H9 (cell line): ENCODE results near the gene LYSMD2. TPM values are rescaled to one million over a fixed set of nuclear protein-coding genes. Genes with fewer than 3 reads are reported as not detected.

Experiments
- DNase-seq: peaks from one replicate; pipeline ENCODE4 v3.0.0-alpha.2; 2017
- H2AFZ ChIP-seq: one replicate; pipeline ENCODE4 v1.6.1; 2013; ENCODE audit warnings: mild to moderate bottlenecking, low read length, control low read depth, moderate library complexity
- H2AK5ac ChIP-seq: 2 replicates; pipeline ENCODE4 v1.6.1; 2013; ENCODE audit warnings: low read length, control low read depth, mixed read lengths; ENCODE audit not compliant: insufficient read length
- H2BK120ac ChIP-seq: one replicate; pipeline ENCODE4 v1.6.1; 2013; ENCODE audit warnings: low read depth, mild to moderate bottlenecking, low read length, control low read depth, inconsistent platforms; ENCODE audit not compliant: poor library complexity, severe bottlenecking
- H2BK12ac ChIP-seq: 2 replicates; pipeline ENCODE4 v1.6.1; 2013; ENCODE audit warnings: low read length, control low read depth, mixed read lengths, low read depth; ENCODE audit not compliant: insufficient read length
- H2BK15ac ChIP-seq: 2 replicates; pipeline ENCODE4 v1.6.1; 2013; ENCODE audit warnings: low read depth, low read length, control low read depth
- H2BK20ac ChIP-seq: one replicate; pipeline ENCODE4 v1.6.1; 2013; ENCODE audit warnings: low read depth, mild to moderate bottlenecking, low read length, control low read depth, inconsistent platforms; ENCODE audit not compliant: poor library complexity, severe bottlenecking
- H2BK5ac ChIP-seq: 2 replicates; pipeline ENCODE4 v1.6.1; 2013; ENCODE audit warnings: low read length, control low read depth, mixed read lengths; ENCODE audit not compliant: insufficient read length
- H3K14ac ChIP-seq: 2 replicates; pipeline ENCODE4 v1.6.1; 2013; ENCODE audit warnings: low read length, control low read depth; ENCODE audit not compliant: insufficient read depth
- H3K18ac ChIP-seq: 2 replicates; pipeline ENCODE4 v1.6.1; 2013; ENCODE audit warnings: low read depth, mild to moderate bottlenecking, mixed read lengths, low read length, control low read depth; ENCODE audit not compliant: insufficient read length
- H3K23ac ChIP-seq: 2 replicates; pipeline ENCODE4 v1.6.1; 2013; ENCODE audit warnings: low read length, control low read depth, mixed read lengths, low read depth; ENCODE audit not compliant: insufficient read length
- H3K23me2 ChIP-seq: 2 replicates; pipeline ENCODE4 v1.6.1; 2013; ENCODE audit warnings: low read depth, mild to moderate bottlenecking, mixed read lengths, low read length, control low read depth; ENCODE audit not compliant: insufficient read length, poor library complexity, severe bottlenecking
- H3K27ac ChIP-seq: 2 replicates; pipeline ENCODE4 v1.5.1; 2013; ENCODE audit warnings: low read length, control low read depth, mixed read lengths, low read depth; ENCODE audit not compliant: insufficient read length
- H3K27me3 ChIP-seq: 2 replicates; pipeline ENCODE4 v1.6.1; 2013; ENCODE audit warnings: low read length, control low read depth, inconsistent platforms; ENCODE audit not compliant: insufficient read depth
- H3K4ac ChIP-seq: 2 replicates; pipeline ENCODE4 v1.6.1; 2013; ENCODE audit warnings: low read depth, mild to moderate bottlenecking, control low read depth, inconsistent platforms, low read length, moderate library complexity
- H3K4me1 ChIP-seq: 2 replicates; pipeline ENCODE4 v1.6.1; 2013; ENCODE audit warnings: low read length, control low read depth, inconsistent platforms; ENCODE audit not compliant: insufficient read depth
- H3K4me2 ChIP-seq: 2 replicates; pipeline ENCODE4 v1.6.1; 2013; ENCODE audit warnings: low read length, control low read depth, mixed read lengths; ENCODE audit not compliant: insufficient read length, insufficient read depth
- H3K56ac ChIP-seq: 2 replicates; pipeline ENCODE4 v1.6.1; 2013; ENCODE audit warnings: low read depth, mild to moderate bottlenecking, mixed read lengths, low read length, control low read depth; ENCODE audit not compliant: insufficient read length
- H3K79me1 ChIP-seq: 2 replicates; pipeline ENCODE4 v1.6.1; 2013; ENCODE audit warnings: low read depth, mild to moderate bottlenecking, moderate library complexity, low read length, control low read depth, inconsistent platforms; ENCODE audit not compliant: insufficient read depth, poor library complexity, severe bottlenecking
- H3K79me2 ChIP-seq: 2 replicates; pipeline ENCODE4 v1.6.1; 2013; ENCODE audit warnings: low read length, control low read depth, inconsistent platforms; ENCODE audit not compliant: insufficient read depth
- H3K9ac ChIP-seq: 2 replicates; pipeline ENCODE4 v1.6.1; 2013; ENCODE audit warnings: low read length, control low read depth, mixed read lengths; ENCODE audit not compliant: insufficient read length; ENCODE audit errors: extremely low read depth
- H3K9me3 ChIP-seq: one replicate; pipeline ENCODE4 v1.6.1; 2013; ENCODE audit warnings: low read depth, low read length, inconsistent platforms; ENCODE audit not compliant: control insufficient read depth
- H3T11ph ChIP-seq: one replicate; pipeline ENCODE4 v1.6.1; 2013; ENCODE audit warnings: mild to moderate bottlenecking, low read length, control low read depth, inconsistent platforms
- H4K20me1 ChIP-seq: one replicate; pipeline ENCODE4 v1.6.1; 2013; ENCODE audit not compliant: control insufficient read depth, insufficient read length, insufficient read depth
- H4K5ac ChIP-seq: 2 replicates; pipeline ENCODE4 v1.6.1; 2013; ENCODE audit warnings: low read depth, mild to moderate bottlenecking, mixed read lengths, low read length, control low read depth; ENCODE audit not compliant: insufficient read length
- H4K8ac ChIP-seq: replicated peaks from 2 replicates; pipeline ENCODE4 v1.6.1; 2013; ENCODE audit warnings: low read length, control low read depth, mixed read lengths, low read depth; ENCODE audit not compliant: insufficient read length
- H4K91ac ChIP-seq: 2 replicates; pipeline ENCODE4 v1.6.1; 2013; ENCODE audit warnings: low read depth, mild to moderate bottlenecking, moderate library complexity, mixed read lengths, low read length, control low read depth; ENCODE audit not compliant: insufficient read length
- H3K27ac Mint-ChIP-seq, 3 experiments: 2 replicates in 2 of 3; 3 replicates in 1 of 3; pipeline ENCODE4 v1.8.0; 2020 to 2021; ENCODE audit warnings: mixed read lengths in 3 of 3, mild to moderate bottlenecking in 1 of 3, moderate library complexity in 1 of 3
- H3K27me3 Mint-ChIP-seq: 2 replicates; pipeline ENCODE4 v1.8.0; 2021; ENCODE audit warnings: low read depth, mild to moderate bottlenecking, moderate library complexity, mixed read lengths
- H3K36me3 Mint-ChIP-seq, 3 experiments: 2 replicates in 2 of 3; 3 replicates in 1 of 3; pipeline ENCODE4 v1.8.0; 2020 to 2021; ENCODE audit warnings: low read depth in 3 of 3, mixed read lengths in 3 of 3; ENCODE audit not compliant: insufficient read depth in 1 of 3
- H3K4me1 Mint-ChIP-seq, 2 experiments: 2 replicates each; pipeline ENCODE4 v1.8.0; 2020; ENCODE audit warnings: mixed read lengths in 2 of 2
- H3K4me3 Mint-ChIP-seq, 2 experiments: 2 replicates in 1 of 2; 3 replicates in 1 of 2; pipeline ENCODE4 v1.8.0; 2020 to 2021; ENCODE audit warnings: mild to moderate bottlenecking in 2 of 2, mixed read lengths in 2 of 2, moderate library complexity in 1 of 2
- H3K9me3 Mint-ChIP-seq, 2 experiments: 2 replicates in 1 of 2; 3 replicates in 1 of 2; pipeline ENCODE4 v1.8.0; 2020; ENCODE audit warnings: mild to moderate bottlenecking in 2 of 2, mixed read lengths in 2 of 2, moderate library complexity in 1 of 2
- CTCF ChIP-seq: fragments of 200-600 bp; sonication (generic); conservative IDR thresholded peaks from 3 replicates; pipeline ENCODE4 v1.8.0; 2021; ENCODE audit warnings: antibody characterized with exemption, mild to moderate bottlenecking
- WGBS: extraction: QIAGEN DNeasy Blood & Tissue Kit; methylation state at CpG from one replicate; pipeline ENCODE4 v1.1.7; 2013; ENCODE audit warnings: missing lambda C conversion rate, low lambda C conversion rate, mixed read lengths; ENCODE audit not compliant: insufficient read length; ENCODE audit errors: extremely low coverage; 5-methylcytosine and 5-hydroxymethylcytosine counted together
- total RNA-seq: library from RNA; stranded (reverse); gene quantifications from 2 replicates; pipeline ENCODE4 v1.2.1, GENCODE V29; 2021

LYSMD2 gene
- total RNA-seq, 1 experiment from 2014 or later = 3.9 TPM

DNA sequence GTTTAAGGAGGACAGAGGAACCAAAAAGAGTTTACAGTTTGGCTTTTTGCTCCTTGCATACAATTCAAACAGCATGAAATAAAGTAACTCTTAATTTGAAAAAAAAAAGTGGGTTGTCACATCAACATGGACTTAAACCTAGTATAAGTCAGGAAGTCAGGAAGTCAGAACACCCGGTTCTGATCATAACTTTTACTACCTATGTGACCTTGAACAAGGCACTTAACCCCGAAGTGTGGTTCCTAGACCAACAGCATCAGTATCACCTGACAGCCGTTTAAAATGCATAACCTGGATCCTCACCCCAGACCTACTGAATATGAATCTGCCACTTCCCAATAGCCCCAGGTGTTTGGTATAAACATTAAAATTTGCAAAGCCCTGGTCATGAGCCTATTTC is 18.7 kb downstream of the LYSMD2 start:
- H4K91ac ChIP-seq = no peak overlapping the region
- Mint-ChIP-seq H3K36me3 (peaks cover 0 to 14% (median 6%) of the 10 kb centered on the region in 3 experiments; a peak in 5 of 7 replicates), H3K27me3 (no peaks in the 10 kb centered on the region), H3K4me3 (no peak overlapping the region), H3K4me1 (peaks cover 4 to 7% of the 10 kb centered on the region in 2 experiments; a peak in 3 of 4 replicates), H3K27ac (no peak overlapping the region), H3K9me3 (no peaks in the 10 kb centered on the region)
- no peak overlapping the region for H3K9ac ChIP-seq
- H4K20me1 ChIP-seq = no peaks in the 10 kb centered on the region
- no peak for DNase-seq
- no peak overlapping the region for H2AFZ ChIP-seq
- no peak overlapping the region for H2BK20ac ChIP-seq
- no peak overlapping the region for H3T11ph ChIP-seq
- H3K4ac ChIP-seq = no peak overlapping the region
- no peaks in the 10 kb centered on the region for H3K79me1 ChIP-seq
- no peak overlapping the region for H3K14ac ChIP-seq
- no peak overlapping the region for H2BK120ac ChIP-seq
- H3K4me2 ChIP-seq = no peak overlapping the region
- no peaks in the 10 kb centered on the region for H3K23me2 ChIP-seq
- no CpG with 5 or more reads among the region's 3 CpGs for WGBS
- H2BK15ac ChIP-seq = no peak overlapping the region
- H4K8ac ChIP-seq = no peak overlapping the region
- no peak overlapping the region for H3K27ac ChIP-seq
- no peak overlapping the region for H2BK12ac ChIP-seq
- H4K5ac ChIP-seq = no peak overlapping the region
- no peaks in the 10 kb centered on the region for H3K4me1 ChIP-seq
- no peak overlapping the region for H3K23ac ChIP-seq
- H2BK5ac ChIP-seq = no peak overlapping the region
- H2AK5ac ChIP-seq = no peak overlapping the region
- no peaks in the 10 kb centered on the region for H3K79me2 ChIP-seq
- TF ChIP-seq CTCF = no peak
- H3K56ac ChIP-seq = no peak overlapping the region
- H3K9me3 ChIP-seq = no peaks in the 10 kb centered on the region
- H3K18ac ChIP-seq = no peak overlapping the region
- no peaks in the 10 kb centered on the region for H3K27me3 ChIP-seq
